Naive thymus-derived CD4-positive, alpha-beta T cell (primary cell): Measurements from ENCODE around the gene DCAF4. TPM values are rescaled to one million over a fixed set of nuclear protein-coding genes. Genes with fewer than 3 reads are reported as not detected.

ENCODE experiments used
- ATAC-seq: fragments of 150-1000 bp; cut with Tn5 transposase; 2 replicates; pipeline ENCODE4 v1.10.0; 2021; ENCODE audit warnings: mild to moderate bottlenecking, moderate library complexity
- CTCF ChIA-PET: fragments of 350-600 bp; sonication (Branson Sonifier 250); formaldehyde crosslinking; loops from one replicate; lab custom pipeline; 2021; ENCODE audit warnings: antibody characterized with exemption; lab: Charles Lee
- POLR2A ChIA-PET: fragments of 350-600 bp; sonication (Branson Sonifier 250); formaldehyde crosslinking; loops from one replicate; lab custom pipeline; 2021; ENCODE audit warnings: antibody characterized with exemption, inconsistent platforms; lab: Charles Lee
- DNase-seq, 9 donors: peaks; one replicate each; pipeline versions ENCODE4 v3.0.0 to v3.0.0-alpha.2; 2020 to 2022; ENCODE audit warnings: mixed read lengths in 1 of 9
- H3K27ac ChIP-seq: one replicate; pipeline ENCODE4 v1.7.0; 2013; ENCODE audit warnings: mild to moderate bottlenecking, low read depth, low read length, moderate library complexity
- H3K27me3 ChIP-seq, 2 donors: one replicate each; pipeline ENCODE4 v1.7.0; 2013; ENCODE audit warnings: low read length in 2 of 2, mild to moderate bottlenecking in 2 of 2, moderate library complexity in 2 of 2; ENCODE audit not compliant: control insufficient read depth in 2 of 2, insufficient read depth in 2 of 2
- H3K36me3 ChIP-seq, 3 experiments: 1 replicate in 2 of 3; 2 replicates in 1 of 3; pipeline ENCODE4 v1.7.0; 2013; ENCODE audit warnings: low read length in 3 of 3, mild to moderate bottlenecking in 3 of 3, moderate library complexity in 1 of 3; ENCODE audit not compliant: insufficient read depth in 3 of 3, control insufficient read depth in 2 of 3
- H3K4me1 ChIP-seq, 2 donors: one replicate each; pipeline ENCODE4 v1.7.0; 2013; ENCODE audit warnings: low read length in 2 of 2, mild to moderate bottlenecking in 2 of 2, moderate library complexity in 1 of 2; ENCODE audit not compliant: control insufficient read depth in 2 of 2, insufficient read depth in 2 of 2
- H3K4me3 ChIP-seq: 2 replicates; pipeline ENCODE4 v1.7.0; 2013; ENCODE audit warnings: mild to moderate bottlenecking, low read length
- H3K9me3 ChIP-seq, 3 experiments: 1 replicate in 2 of 3; 2 replicates in 1 of 3; pipeline ENCODE4 v1.7.0; 2013; ENCODE audit warnings: low read length in 3 of 3; ENCODE audit not compliant: control insufficient read depth in 2 of 3
- H3K27ac Mint-ChIP-seq, 9 donors: one replicate each; pipeline ENCODE4 v1.8.0; 2020 to 2022; ENCODE audit warnings: mixed read lengths in 9 of 9, mild to moderate bottlenecking in 8 of 9, moderate library complexity in 5 of 9, inconsistent platforms in 2 of 9
- H3K27me3 Mint-ChIP-seq, 5 donors: one replicate each; pipeline ENCODE4 v1.8.0; 2021 to 2022; ENCODE audit warnings: mixed read lengths in 5 of 5, mild to moderate bottlenecking in 1 of 5
- H3K36me3 Mint-ChIP-seq, 5 donors: one replicate each; pipeline ENCODE4 v1.8.0; 2020 to 2022; ENCODE audit warnings: mixed read lengths in 5 of 5, mild to moderate bottlenecking in 3 of 5, inconsistent platforms in 1 of 5
- H3K4me1 Mint-ChIP-seq, 7 donors: one replicate each; pipeline ENCODE4 v1.8.0; 2020 to 2022; ENCODE audit warnings: mixed read lengths in 7 of 7, mild to moderate bottlenecking in 3 of 7, inconsistent platforms in 1 of 7
- H3K4me3 Mint-ChIP-seq, 10 donors: one replicate each; pipeline ENCODE4 v1.8.0; 2020 to 2022; ENCODE audit warnings: mild to moderate bottlenecking in 10 of 10, mixed read lengths in 10 of 10, moderate library complexity in 6 of 10, inconsistent platforms in 2 of 10
- H3K9me3 Mint-ChIP-seq, 11 donors: one replicate each; pipeline ENCODE4 v1.8.0; 2020 to 2022; ENCODE audit warnings: mixed read lengths in 11 of 11, mild to moderate bottlenecking in 4 of 11, inconsistent platforms in 1 of 11, moderate library complexity in 1 of 11
- intact Hi-C, 2 donors: fragments of 100-400 bp; cut with micrococcal nuclease; formaldehyde crosslinking; loops; one replicate each; pipeline ENCODE4 v1.15.1; 2023
- polyA plus RNA-seq, 2 donors: library from polyadenylated mRNA; unstranded; fragments of 300-500 nt; fragmentation: Illumina TruSeq; gene quantifications; one replicate each; pipeline ENCODE4 v1.2.3, GENCODE V29; 2021
- total RNA-seq, 6 experiments: library from RNA in 5 of 6; stranded (reverse) in 5 of 6; gene quantifications; 1 replicate in 5 of 6; 2 replicates in 1 of 6; pipeline ENCODE4 v1.2.3 and lab custom pipeline; 2021 to 2026

The DCAF4 gene
- total and polyA plus RNA-seq, 7 experiments from 2014 or later, result 6.8 to 37.8 (median 21.0) TPM

GRCh38 chr14:72906879-72907278 is 19.4 kb upstream of the DCAF4 start:
- no peak for DNase-seq
- Mint-ChIP-seq H3K36me3 (no peaks in the 10 kb centered on the region), H3K9me3 (no peaks in the 10 kb centered on the region), H3K4me3 (peak overlapping the region in 1 of 10 donors; percentile 5), H3K27ac (no peak overlapping the region), H3K27me3 (peaks cover 0 to 41% (median 5%) of the 10 kb centered on the region in 5 donors), H3K4me1 (peaks cover 0 to 24% (median 0%) of the 10 kb centered on the region in 7 donors)
- no peak overlapping the region for H3K27ac ChIP-seq
- ChIA-PET POLR2A (no interaction called here), CTCF (interaction anchor here (0.6 to 0.8 kb wide), 3 partner anchors 13 to 401 kb away, joined by 3 read pairs; partner anchors contain the start of gene DPF3)
- no peak overlapping the region for H3K4me3 ChIP-seq
- H3K9me3 ChIP-seq, result no peaks in the 10 kb centered on the region
- H3K4me1 ChIP-seq, result no peaks in the 10 kb centered on the region
- H3K27me3 ChIP-seq, result no peaks in the 10 kb centered on the region
- intact Hi-C loops, result loop anchor here (5.0 to 10.0 kb wide), 5 partner anchors 40 to 1185 kb away; no protein-coding TSS in a partner anchor
- ATAC-seq, result no peak
- H3K36me3 ChIP-seq, result no peaks in the 10 kb centered on the region

DNA sequence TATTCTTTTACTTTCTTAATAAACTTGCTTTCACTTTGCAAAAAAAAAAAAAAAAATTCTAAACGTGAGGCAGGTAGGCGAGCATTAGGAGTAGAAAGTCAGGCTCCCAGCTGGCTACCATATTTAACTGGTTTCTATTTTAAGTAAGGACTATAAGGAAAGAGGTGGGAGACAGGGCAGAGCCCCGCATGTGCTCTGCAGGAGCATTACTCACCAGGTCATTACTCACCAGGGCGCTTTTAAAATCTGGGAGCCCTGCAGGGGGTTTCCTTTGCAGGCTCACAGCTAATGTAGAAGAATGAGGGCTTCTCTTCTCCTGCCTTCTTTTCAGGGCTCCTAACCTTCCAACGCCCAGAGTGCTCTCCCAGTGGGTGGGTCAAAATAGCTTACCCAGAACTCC is 18.4 kb upstream of the DCAF4 start:
- Histone ChIP-seq H3K4me1 (no peaks in the 10 kb centered on the region), H3K4me3 (no peak overlapping the region), H3K27ac (no peak overlapping the region), H3K27me3 (no peaks in the 10 kb centered on the region), H3K36me3 (no peaks in the 10 kb centered on the region), H3K9me3 (no peaks in the 10 kb centered on the region)
- ATAC-seq, result no peak
- intact Hi-C loops, result loop anchor here (5.0 to 10.0 kb wide), 5 partner anchors 39 to 1186 kb away; no protein-coding TSS in a partner anchor
- ChIA-PET POLR2A (no interaction called here), CTCF (interaction anchor here (0.8 to 2.6 kb wide), 2 partner anchors 14 to 391 kb away, joined by 3 to 18 read pairs; partner anchors contain the start of gene DPF3)
- H3K4me1 Mint-ChIP-seq, result peaks cover 0 to 24% (median 0%) of the 10 kb centered on the region in 7 donors
- H3K27ac Mint-ChIP-seq, result no peak overlapping the region
- no peak for DNase-seq
- H3K27me3 Mint-ChIP-seq, result peaks cover 0 to 42% (median 5%) of the 10 kb centered on the region in 5 donors
- H3K36me3 Mint-ChIP-seq, result no peaks in the 10 kb centered on the region
- H3K9me3 Mint-ChIP-seq, result no peaks in the 10 kb centered on the region
- no peak overlapping the region for H3K4me3 Mint-ChIP-seq

DNA sequence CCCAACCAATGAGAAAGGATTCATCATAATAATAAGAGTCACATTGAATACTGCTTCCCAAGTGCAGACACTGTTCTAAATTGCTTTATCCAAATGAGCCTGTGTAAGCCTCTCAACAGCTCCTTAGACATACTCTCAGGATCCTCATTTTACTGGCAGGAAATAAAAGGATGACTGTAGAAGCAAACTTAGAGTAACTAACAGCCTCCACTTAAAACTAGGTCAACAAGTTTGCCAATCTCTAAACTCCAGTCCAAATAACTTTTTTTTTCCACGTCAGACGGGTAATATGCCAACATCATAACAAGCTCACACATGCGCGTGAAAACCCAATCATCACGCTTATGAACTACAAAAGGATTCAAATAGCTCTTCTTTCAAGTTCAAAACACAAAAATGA is 17.1 kb upstream of the DCAF4 start:
- H3K27ac ChIP-seq, result no peak overlapping the region
- no peaks in the 10 kb centered on the region for H3K27me3 ChIP-seq
- POLR2A ChIA-PET, result interaction anchor here (0.7 kb wide), 1 partner anchor 150 kb away, joined by 5 read pairs; no protein-coding TSS in a partner anchor
- Mint-ChIP-seq H3K27ac (peak overlapping the region in 1 of 9 donors; percentile 29), H3K4me1 (peaks cover 0 to 28% (median 0%) of the 10 kb centered on the region in 7 donors), H3K9me3 (no peaks in the 10 kb centered on the region), H3K27me3 (peaks cover 2 to 46% (median 5%) of the 10 kb centered on the region in 5 donors), H3K36me3 (no peaks in the 10 kb centered on the region), H3K4me3 (no peak overlapping the region)
- ATAC-seq, result no peak
- H3K4me3 ChIP-seq, result no peak overlapping the region
- intact Hi-C loops, result loop anchor here (5.0 to 10.0 kb wide), 5 partner anchors 38 to 1187 kb away; no protein-coding TSS in a partner anchor
- H3K9me3 ChIP-seq, result no peaks in the 10 kb centered on the region
- CTCF ChIA-PET, result interaction anchor here (0.8 to 2.6 kb wide), 4 partner anchors 31 to 403 kb away, joined by 3 to 18 read pairs (median 6); no protein-coding TSS in a partner anchor
- H3K36me3 ChIP-seq, result no peaks in the 10 kb centered on the region
- no peaks in the 10 kb centered on the region for H3K4me1 ChIP-seq
- DNase-seq, result no peak

DNA sequence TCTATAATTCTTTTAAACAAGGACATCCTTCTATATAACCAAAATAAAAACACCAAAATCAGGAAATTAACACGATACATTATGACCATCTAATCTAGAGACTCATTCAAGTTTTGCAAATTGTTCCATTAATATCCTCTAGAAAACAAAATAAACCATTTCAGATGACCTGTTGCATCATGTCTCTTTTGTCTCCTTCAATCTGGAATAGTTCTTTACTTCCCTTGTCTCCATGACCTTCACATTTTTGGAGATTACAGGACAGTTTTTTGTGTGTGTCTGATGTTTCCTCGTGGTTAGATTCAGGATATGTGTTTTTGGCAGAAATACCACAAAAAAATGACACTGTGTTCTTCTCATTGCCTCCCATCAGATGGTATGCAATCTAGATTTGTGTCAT is 12.5 kb upstream of the DCAF4 start:
- Mint-ChIP-seq H3K9me3 (peaks cover 0 to 1% (median 0%) of the 10 kb centered on the region in 11 donors), H3K27me3 (peaks cover 0 to 57% (median 7%) of the 10 kb centered on the region in 5 donors), H3K4me1 (peaks cover 0 to 11% (median 0%) of the 10 kb centered on the region in 7 donors), H3K27ac (no peak overlapping the region), H3K36me3 (no peaks in the 10 kb centered on the region), H3K4me3 (no peak overlapping the region)
- CTCF ChIA-PET, result no interaction called here
- no peak overlapping the region for H3K27ac ChIP-seq
- POLR2A ChIA-PET, result no interaction called here
- no peak for ATAC-seq
- H3K36me3 ChIP-seq, result no peaks in the 10 kb centered on the region
- H3K4me3 ChIP-seq, result no peak overlapping the region
- no peaks in the 10 kb centered on the region for H3K27me3 ChIP-seq
- no peaks in the 10 kb centered on the region for H3K4me1 ChIP-seq
- no peaks in the 10 kb centered on the region for H3K9me3 ChIP-seq
- DNase-seq, result no peak
- intact Hi-C loops, result no loop called here

- Mint-ChIP-seq H3K4me3 (no peak overlapping the region), H3K27ac (no peak overlapping the region)
Measured at GRCh38 chr14:72916174-72916573, 10.1 kb upstream of the DCAF4 start.

GRCh38 chr14:72917094-72917802 is 9.0 kb upstream of the DCAF4 start:
- Mint-ChIP-seq H3K4me1 (peaks cover 0 to 5% (median 0%) of the 10 kb centered on the region in 7 donors), H3K27me3 (peaks cover 7 to 72% (median 15%) of the 10 kb centered on the region in 5 donors), H3K27ac (no peak overlapping the region), H3K36me3 (no peaks in the 10 kb centered on the region), H3K9me3 (peaks cover 0 to 1% (median 0%) of the 10 kb centered on the region in 11 donors), H3K4me3 (no peak overlapping the region)
- no peak for DNase-seq
- H3K36me3 ChIP-seq, result no peaks in the 10 kb centered on the region
- POLR2A ChIA-PET, result no interaction called here
- no peak overlapping the region for H3K27ac ChIP-seq
- no peaks in the 10 kb centered on the region for H3K27me3 ChIP-seq
- H3K4me1 ChIP-seq, result no peaks in the 10 kb centered on the region
- intact Hi-C loops, result no loop called here
- CTCF ChIA-PET, result interaction anchor here (1.2 kb wide), 1 partner anchor 12 kb away, joined by 5 read pairs; no protein-coding TSS in a partner anchor
- no peaks in the 10 kb centered on the region for H3K9me3 ChIP-seq
- H3K4me3 ChIP-seq, result no peak overlapping the region
- no peak for ATAC-seq

More at GRCh38 chr14:72916174-72916573, 10.1 kb upstream of the DCAF4 start:
- POLR2A ChIA-PET, result no interaction called here
- H3K9me3 Mint-ChIP-seq, result peaks cover 0 to 1% (median 0%) of the 10 kb centered on the region in 11 donors
- CTCF ChIA-PET, result no interaction called here
- H3K27me3 Mint-ChIP-seq, result peaks cover 7 to 64% (median 15%) of the 10 kb centered on the region in 5 donors
- Histone ChIP-seq H3K27me3 (no peaks in the 10 kb centered on the region), H3K36me3 (no peaks in the 10 kb centered on the region), H3K4me3 (no peak overlapping the region), H3K9me3 (no peaks in the 10 kb centered on the region), H3K27ac (no peak overlapping the region), H3K4me1 (no peaks in the 10 kb centered on the region)
- intact Hi-C loops, result no loop called here
- DNase-seq, result no peak
- no peak for ATAC-seq
- no peaks in the 10 kb centered on the region for H3K36me3 Mint-ChIP-seq
- peaks cover 0 to 5% (median 0%) of the 10 kb centered on the region in 7 donors for H3K4me1 Mint-ChIP-seq
